HepG2 (cell line): ENCODE data around the gene FAM20A. TPM values are rescaled to one million over a fixed set of nuclear protein-coding genes. Genes with fewer than 3 reads are reported as not detected.
A peak's percentile ranks its signal among the peaks of the same experiment; 100 is the strongest.

Experiments used
- ATAD3A ChIP-seq: sonication (generic); formaldehyde crosslinking; IDR thresholded peaks from 2 replicates; pipeline ENCODE4 v1.4.0; 2020; ENCODE audit warnings: missing genetic modification reagents
- CEBPG ChIP-seq: IDR thresholded peaks from 2 replicates; pipeline ENCODE4 v1.6.1; 2016
- GABPA ChIP-seq, 2 experiments: IDR thresholded peaks; 2 replicates each; pipeline ENCODE4 v1.6.1; 2011 to 2016; ENCODE audit warnings: low read depth in 2 of 2, low read length in 1 of 2, missing biosample characterization in 1 of 2, missing genetic modification characterization in 1 of 2
- HOXA9 ChIP-seq: sonication (generic); formaldehyde crosslinking; IDR thresholded peaks from 2 replicates; pipeline ENCODE4 v1.8.1; 2022; ENCODE audit warnings: missing genetic modification reagents, mild to moderate bottlenecking, moderate library complexity, borderline replicate concordance
- POLR2AphosphoS2 ChIP-seq: IDR thresholded peaks from 2 replicates; pipeline ENCODE4 v1.6.1; 2011; ENCODE audit warnings: low read depth, low read length, improper control_type of control experiment
- SCMH1 ChIP-seq: sonication (generic); formaldehyde crosslinking; IDR thresholded peaks from 2 replicates; pipeline ENCODE4 v1.9.0; 2021; ENCODE audit warnings: missing genetic modification reagents, mild to moderate bottlenecking, borderline replicate concordance
- U2AF1 ChIP-seq: fragments of 200-400 bp; formaldehyde crosslinking; optimal IDR thresholded peaks from 2 replicates; pipeline ENCODE3; 2017; ENCODE audit warnings: mild to moderate bottlenecking, low read depth, low read length
- ZBTB8A ChIP-seq: sonication (generic); formaldehyde crosslinking; IDR thresholded peaks from 2 replicates; pipeline ENCODE4 v1.4.0; 2020; ENCODE audit warnings: mild to moderate bottlenecking, low read depth, missing genetic modification reagents, borderline replicate concordance
- ZNF101 ChIP-seq: sonication (generic); formaldehyde crosslinking; IDR thresholded peaks from 2 replicates; pipeline ENCODE4 v1.4.0; 2020; ENCODE audit warnings: mild to moderate bottlenecking, low read depth, missing genetic modification reagents, borderline replicate concordance
- ZNF337 ChIP-seq: sonication (generic); formaldehyde crosslinking; IDR thresholded peaks from 2 replicates; pipeline ENCODE4 v1.5.1; 2020; ENCODE audit warnings: missing genetic modification reagents, low read depth, mild to moderate bottlenecking, borderline replicate concordance
- ZNF564 ChIP-seq: sonication (generic); formaldehyde crosslinking; IDR thresholded peaks from 2 replicates; pipeline ENCODE4 v1.8.1; 2023; ENCODE audit warnings: mild to moderate bottlenecking, missing genetic modification reagents
- polyA plus RNA-seq, 8 experiments: library from polyadenylated mRNA; depleted of rRNA in 3 of 8; stranded (reverse) in 7 of 8; unstranded in 1 of 8; fragments of >200 nt; fragmentation: Illumina TruSeq in 4 of 8; extraction: Trizol in 4 of 8; gene quantifications; 2 replicates each; pipeline versions ENCODE4 v1.2.1 to v1.2.3, GENCODE V29; 2011 to 2016; ENCODE audit warnings: low read depth in 4 of 8, missing spikeins in 1 of 8, mixed read lengths in 1 of 8; ENCODE audit not compliant: insufficient read depth in 1 of 8
- total RNA-seq, 5 experiments: library from RNA; depleted of rRNA; stranded (reverse); fragments of >200 nt; fragmentation: Illumina TruSeq; extraction: Trizol; gene quantifications; 2 replicates each; pipeline ENCODE4 v1.2.3, GENCODE V29; 2016; ENCODE audit warnings: low read depth in 1 of 5
- TF ChIP-seq, protein P1 (sequence below): sonication (generic); formaldehyde crosslinking; IDR thresholded peaks from 2 replicates; pipeline ENCODE4 v1.4.0; 2020; ENCODE audit warnings: missing genetic modification reagents, borderline replicate concordance
- TF ChIP-seq, protein P2 (sequence below): sonication (generic); formaldehyde crosslinking; IDR thresholded peaks from 2 replicates; pipeline ENCODE4 v1.5.0; 2020; ENCODE audit warnings: mild to moderate bottlenecking, missing genetic modification reagents
- TF ChIP-seq, protein P3 (sequence below), 2 experiments: fragments of 450-650 bp in 1 of 2; sonication (generic) in 1 of 2; formaldehyde crosslinking in 1 of 2; IDR thresholded peaks; 2 replicates each; pipeline versions ENCODE4 v1.6.1 to v1.8.0; 2016 to 2022; ENCODE audit warnings: antibody characterized with exemption in 1 of 2, mild to moderate bottlenecking in 1 of 2, missing genetic modification reagents in 1 of 2

FAM20A gene
- total and polyA plus RNA-seq, 2 of the 13 experiments (the other 11 are each of a cell fraction or from before 2014, with no cell fraction given) = 9.3 to 20.7 TPM

DNA sequence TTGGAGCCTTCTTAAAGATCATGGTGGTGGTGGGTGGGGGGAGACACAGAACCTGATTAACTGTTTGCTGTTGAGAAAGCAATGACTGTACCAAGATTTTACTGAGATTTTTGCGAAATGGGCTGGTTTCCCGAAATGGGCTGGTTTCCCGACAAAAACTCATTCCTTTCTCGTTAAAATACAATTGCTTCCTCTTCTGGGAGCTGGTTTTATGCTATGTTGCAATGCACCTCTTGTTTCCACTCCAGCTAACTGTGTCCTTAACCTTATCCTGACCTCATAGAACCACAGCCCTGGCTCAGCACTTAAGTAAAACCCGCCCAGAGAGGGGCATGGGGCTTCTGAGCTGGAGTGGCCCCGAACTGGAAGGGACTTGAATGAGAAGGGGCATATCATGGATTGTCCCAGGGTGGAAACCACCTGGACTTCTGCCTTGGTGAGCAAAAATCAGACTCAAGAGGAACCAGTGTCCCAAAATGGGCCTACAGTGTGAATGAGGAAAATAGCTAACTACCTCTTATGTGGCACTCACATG is 20.9 kb downstream of the FAM20A start (continued):
- TF ChIP-seq ZNF101 (CRISPR knock-in tag) (no peak), ATAD3A (CRISPR knock-in tag) (no peak), POLR2AphosphoS2 (no peak), U2AF1 (no peak), ZBTB8A (no peak), ZNF564 (peak; percentile 39; the same call in 1 of the 2 replicates), ZNF337 (CRISPR knock-in tag) (no peak), CEBPG (CRISPR knock-in tag) (peak; percentile 93), HOXA9 (no peak), GABPA (IDR thresholded peaks at IDR 0.05; ENCODE audit: low read depth, low read length) (no peak), GABPA (CRISPR knock-in tag; IDR thresholded peaks at IDR 0.05; ENCODE audit: low read depth) (no peak), SCMH1 (CRISPR knock-in tag) (no peak)
- TF ChIP-seq, protein P1, sequence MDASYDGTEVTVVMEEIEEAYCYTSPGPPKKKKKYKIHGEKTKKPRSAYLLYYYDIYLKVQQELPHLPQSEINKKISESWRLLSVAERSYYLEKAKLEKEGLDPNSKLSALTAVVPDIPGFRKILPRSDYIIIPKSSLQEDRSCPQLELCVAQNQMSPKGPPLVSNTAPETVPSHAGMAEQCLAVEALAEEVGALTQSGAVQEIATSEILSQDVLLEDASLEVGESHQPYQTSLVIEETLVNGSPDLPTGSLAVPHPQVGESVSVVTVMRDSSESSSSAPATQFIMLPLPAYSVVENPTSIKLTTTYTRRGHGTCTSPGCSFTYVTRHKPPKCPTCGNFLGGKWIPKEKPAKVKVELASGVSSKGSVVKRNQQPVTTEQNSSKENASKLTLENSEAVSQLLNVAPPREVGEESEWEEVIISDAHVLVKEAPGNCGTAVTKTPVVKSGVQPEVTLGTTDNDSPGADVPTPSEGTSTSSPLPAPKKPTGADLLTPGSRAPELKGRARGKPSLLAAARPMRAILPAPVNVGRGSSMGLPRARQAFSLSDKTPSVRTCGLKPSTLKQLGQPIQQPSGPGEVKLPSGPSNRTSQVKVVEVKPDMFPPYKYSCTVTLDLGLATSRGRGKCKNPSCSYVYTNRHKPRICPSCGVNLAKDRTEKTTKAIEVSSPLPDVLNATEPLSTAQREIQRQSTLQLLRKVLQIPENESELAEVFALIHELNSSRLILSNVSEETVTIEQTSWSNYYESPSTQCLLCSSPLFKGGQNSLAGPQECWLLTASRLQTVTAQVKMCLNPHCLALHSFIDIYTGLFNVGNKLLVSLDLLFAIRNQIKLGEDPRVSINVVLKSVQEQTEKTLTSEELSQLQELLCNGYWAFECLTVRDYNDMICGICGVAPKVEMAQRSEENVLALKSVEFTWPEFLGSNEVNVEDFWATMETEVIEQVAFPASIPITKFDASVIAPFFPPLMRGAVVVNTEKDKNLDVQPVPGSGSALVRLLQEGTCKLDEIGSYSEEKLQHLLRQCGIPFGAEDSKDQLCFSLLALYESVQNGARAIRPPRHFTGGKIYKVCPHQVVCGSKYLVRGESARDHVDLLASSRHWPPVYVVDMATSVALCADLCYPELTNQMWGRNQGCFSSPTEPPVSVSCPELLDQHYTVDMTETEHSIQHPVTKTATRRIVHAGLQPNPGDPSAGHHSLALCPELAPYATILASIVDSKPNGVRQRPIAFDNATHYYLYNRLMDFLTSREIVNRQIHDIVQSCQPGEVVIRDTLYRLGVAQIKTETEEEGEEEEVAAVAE = peak; percentile 69
- TF ChIP-seq, protein P2, sequence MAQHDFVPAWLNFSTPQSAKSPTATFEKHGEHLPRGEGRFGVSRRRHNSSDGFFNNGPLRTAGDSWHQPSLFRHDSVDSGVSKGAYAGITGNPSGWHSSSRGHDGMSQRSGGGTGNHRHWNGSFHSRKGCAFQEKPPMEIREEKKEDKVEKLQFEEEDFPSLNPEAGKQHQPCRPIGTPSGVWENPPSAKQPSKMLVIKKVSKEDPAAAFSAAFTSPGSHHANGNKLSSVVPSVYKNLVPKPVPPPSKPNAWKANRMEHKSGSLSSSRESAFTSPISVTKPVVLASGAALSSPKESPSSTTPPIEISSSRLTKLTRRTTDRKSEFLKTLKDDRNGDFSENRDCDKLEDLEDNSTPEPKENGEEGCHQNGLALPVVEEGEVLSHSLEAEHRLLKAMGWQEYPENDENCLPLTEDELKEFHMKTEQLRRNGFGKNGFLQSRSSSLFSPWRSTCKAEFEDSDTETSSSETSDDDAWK (CRISPR knock-in tag) = no peak
- TF ChIP-seq, protein P3, sequence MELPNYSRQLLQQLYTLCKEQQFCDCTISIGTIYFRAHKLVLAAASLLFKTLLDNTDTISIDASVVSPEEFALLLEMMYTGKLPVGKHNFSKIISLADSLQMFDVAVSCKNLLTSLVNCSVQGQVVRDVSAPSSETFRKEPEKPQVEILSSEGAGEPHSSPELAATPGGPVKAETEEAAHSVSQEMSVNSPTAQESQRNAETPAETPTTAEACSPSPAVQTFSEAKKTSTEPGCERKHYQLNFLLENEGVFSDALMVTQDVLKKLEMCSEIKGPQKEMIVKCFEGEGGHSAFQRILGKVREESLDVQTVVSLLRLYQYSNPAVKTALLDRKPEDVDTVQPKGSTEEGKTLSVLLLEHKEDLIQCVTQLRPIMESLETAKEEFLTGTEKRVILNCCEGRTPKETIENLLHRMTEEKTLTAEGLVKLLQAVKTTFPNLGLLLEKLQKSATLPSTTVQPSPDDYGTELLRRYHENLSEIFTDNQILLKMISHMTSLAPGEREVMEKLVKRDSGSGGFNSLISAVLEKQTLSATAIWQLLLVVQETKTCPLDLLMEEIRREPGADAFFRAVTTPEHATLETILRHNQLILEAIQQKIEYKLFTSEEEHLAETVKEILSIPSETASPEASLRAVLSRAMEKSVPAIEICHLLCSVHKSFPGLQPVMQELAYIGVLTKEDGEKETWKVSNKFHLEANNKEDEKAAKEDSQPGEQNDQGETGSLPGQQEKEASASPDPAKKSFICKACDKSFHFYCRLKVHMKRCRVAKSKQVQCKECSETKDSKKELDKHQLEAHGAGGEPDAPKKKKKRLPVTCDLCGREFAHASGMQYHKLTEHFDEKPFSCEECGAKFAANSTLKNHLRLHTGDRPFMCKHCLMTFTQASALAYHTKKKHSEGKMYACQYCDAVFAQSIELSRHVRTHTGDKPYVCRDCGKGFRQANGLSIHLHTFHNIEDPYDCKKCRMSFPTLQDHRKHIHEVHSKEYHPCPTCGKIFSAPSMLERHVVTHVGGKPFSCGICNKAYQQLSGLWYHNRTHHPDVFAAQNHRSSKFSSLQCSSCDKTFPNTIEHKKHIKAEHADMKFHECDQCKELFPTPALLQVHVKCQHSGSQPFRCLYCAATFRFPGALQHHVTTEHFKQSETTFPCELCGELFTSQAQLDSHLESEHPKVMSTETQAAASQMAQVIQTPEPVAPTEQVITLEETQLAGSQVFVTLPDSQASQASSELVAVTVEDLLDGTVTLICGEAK (IDR thresholded peaks at IDR 0.05) = no peak
- TF ChIP-seq, protein P3 (CRISPR knock-in tag; IDR thresholded peaks at IDR 0.05) = no peak
